ENCODE measurements around the gene RFPL4A. TPM values are rescaled to one million over a fixed set of nuclear protein-coding genes. Genes with fewer than 3 reads are reported as not detected.
A peak's percentile ranks its signal among the peaks of the same experiment; 100 is the strongest.

Gene RFPL4A
- total and polyA plus RNA-seq, 2 donors (not counting 1 experiment from before 2014, with no cell fraction given): not detected

- H4K20me1 ChIP-seq (ENCODE audit: control insufficient read depth, extremely low read depth, insufficient read depth, low read length): no peaks in the 10 kb centered on the region
- no peaks in the 10 kb centered on the region for H3K36me3 ChIP-seq (ENCODE audit: control insufficient read depth, insufficient read depth, low read length)
- H3K27ac ChIP-seq (ENCODE audit: insufficient read depth, low read length): no peak overlapping the region
- H3K9ac ChIP-seq (ENCODE audit: insufficient read depth, low read length): no peak overlapping the region
- DNase-seq (ENCODE audit: low read depth in 2 of 2): no peak
- H3K4me3 ChIP-seq (replicated peaks in 1 of 4; ENCODE audit: control extremely low read depth in 1 of 4, insufficient read depth in 1 of 4, low read depth in 3 of 4, low read length in 4 of 4): no peak overlapping the region
- no peaks in the 10 kb centered on the region for H3K4me1 ChIP-seq (ENCODE audit: control insufficient read depth, extremely low read depth, insufficient read depth, low read length)
- no peaks in the 10 kb centered on the region for H3K27me3 ChIP-seq (ENCODE audit: control insufficient read depth, insufficient read depth, low read length)
- H3K4me2 ChIP-seq (ENCODE audit: extremely low read depth, insufficient read depth, low read length): no peak overlapping the region
- no peaks in the 10 kb centered on the region for H3K79me2 ChIP-seq (ENCODE audit: control insufficient read depth, insufficient read depth, low read length)
- no peak overlapping the region for H2AFZ ChIP-seq (ENCODE audit: low read length)
- no peak for TF ChIP-seq CTCF (conservative IDR thresholded peaks at IDR 0.05 in 1 of 2, IDR thresholded peaks at IDR 0.05 in 1 of 2; ENCODE audit: low read depth in 1 of 2, low read length in 2 of 2)
- no peak for TF ChIP-seq EZH2 (IDR thresholded peaks at IDR 0.05; ENCODE audit: low read length, missing control alignments)
- H3K9me3 ChIP-seq (ENCODE audit: control insufficient read depth, insufficient read depth, low read depth, low read length): no peaks in the 10 kb centered on the region
Measured at GRCh38 chr19:55801416-55801815, 42.5 kb downstream of the RFPL4A start.

- no peaks in the 10 kb centered on the region for H3K27me3 ChIP-seq (ENCODE audit: control insufficient read depth, insufficient read depth, low read length)
Measured at GRCh38 chr19:55802281-55802680, 43.4 kb downstream of the RFPL4A start.

GRCh38 chr19:55809381-55810058 lies 50.6 kb downstream of the RFPL4A start:
- Histone ChIP-seq H3K4me2 (ENCODE audit: extremely low read depth, insufficient read depth, low read length) (no peak overlapping the region), H3K9me3 (ENCODE audit: control insufficient read depth, insufficient read depth, low read depth, low read length) (no peaks in the 10 kb centered on the region), H3K27ac (ENCODE audit: insufficient read depth, low read length) (no peak overlapping the region), H3K4me3 (replicated peaks in 1 of 4; ENCODE audit: control extremely low read depth in 1 of 4, insufficient read depth in 1 of 4, low read depth in 3 of 4, low read length in 4 of 4) (no peak overlapping the region), H3K36me3 (ENCODE audit: control insufficient read depth, insufficient read depth, low read length) (no peaks in the 10 kb centered on the region), H3K4me1 (ENCODE audit: control insufficient read depth, extremely low read depth, insufficient read depth, low read length) (no peaks in the 10 kb centered on the region), H4K20me1 (ENCODE audit: control insufficient read depth, extremely low read depth, insufficient read depth, low read length) (no peaks in the 10 kb centered on the region), H3K79me2 (ENCODE audit: control insufficient read depth, insufficient read depth, low read length) (no peaks in the 10 kb centered on the region), H2AFZ (ENCODE audit: low read length) (no peak overlapping the region), H3K9ac (ENCODE audit: insufficient read depth, low read length) (no peak overlapping the region), H3K27me3 (ENCODE audit: control insufficient read depth, insufficient read depth, low read length) (no peaks in the 10 kb centered on the region)
- peak; percentile 5 to 6 for DNase-seq (ENCODE audit: low read depth in 2 of 2)
- TF ChIP-seq CTCF (conservative IDR thresholded peaks at IDR 0.05 in 1 of 2, IDR thresholded peaks at IDR 0.05 in 1 of 2; ENCODE audit: low read depth in 1 of 2, low read length in 2 of 2) (no peak), EZH2 (IDR thresholded peaks at IDR 0.05; ENCODE audit: low read length, missing control alignments) (no peak)

More at GRCh38 chr19:55802281-55802680, 43.4 kb downstream of the RFPL4A start:
- H3K79me2 ChIP-seq (ENCODE audit: control insufficient read depth, insufficient read depth, low read length): no peaks in the 10 kb centered on the region
- H3K36me3 ChIP-seq (ENCODE audit: control insufficient read depth, insufficient read depth, low read length): no peaks in the 10 kb centered on the region
- H3K4me3 ChIP-seq (replicated peaks in 1 of 4; ENCODE audit: control extremely low read depth in 1 of 4, insufficient read depth in 1 of 4, low read depth in 3 of 4, low read length in 4 of 4): no peak overlapping the region
- H3K9me3 ChIP-seq (ENCODE audit: control insufficient read depth, insufficient read depth, low read depth, low read length): no peaks in the 10 kb centered on the region
- no peak overlapping the region for H3K27ac ChIP-seq (ENCODE audit: insufficient read depth, low read length)
- no peak overlapping the region for H3K9ac ChIP-seq (ENCODE audit: insufficient read depth, low read length)
- H3K4me2 ChIP-seq (ENCODE audit: extremely low read depth, insufficient read depth, low read length): no peak overlapping the region
- H3K4me1 ChIP-seq (ENCODE audit: control insufficient read depth, extremely low read depth, insufficient read depth, low read length): no peaks in the 10 kb centered on the region
- no peak overlapping the region for H2AFZ ChIP-seq (ENCODE audit: low read length)
- no peaks in the 10 kb centered on the region for H4K20me1 ChIP-seq (ENCODE audit: control insufficient read depth, extremely low read depth, insufficient read depth, low read length)
- DNase-seq (ENCODE audit: low read depth in 2 of 2): no peak
- TF ChIP-seq EZH2 (IDR thresholded peaks at IDR 0.05; ENCODE audit: low read length, missing control alignments): no peak
- TF ChIP-seq CTCF (conservative IDR thresholded peaks at IDR 0.05 in 1 of 2, IDR thresholded peaks at IDR 0.05 in 1 of 2; ENCODE audit: low read depth in 1 of 2, low read length in 2 of 2): no peak
